Measurements from ENCODE around the gene FRMD4A. TPM values are rescaled to one million over a fixed set of nuclear protein-coding genes. Genes with fewer than 3 reads are reported as not detected.
A peak's percentile ranks its signal among the peaks of the same experiment; 100 is the strongest.
"Not testable (repeated sequence)": the region's sequence is repeated elsewhere in the genome, so short reads cannot be mapped to it uniquely, and the experiment has no call there.

FRMD4A gene
- total RNA-seq, 2 experiments from 2014 or later, result 3.1 to 3.7 TPM

- peaks cover 0 to 2% of the 10 kb centered on the region in 2 experiments for H3K27me3 ChIP-seq (ENCODE audit: control insufficient read depth in 1 of 2, insufficient read depth in 2 of 2, low read length in 2 of 2)
- ChIA-PET POLR2A (no interaction called here), CTCF (no interaction called here)
- H3K36me3 ChIP-seq (ENCODE audit: insufficient read depth, low read length), result no peaks in the 10 kb centered on the region
- peaks cover 6% of the 10 kb centered on the region for H3K4me1 Mint-ChIP-seq (ENCODE audit: low read depth)
- TF ChIP-seq CTCF (IDR thresholded peaks at IDR 0.05), result no peak
- no peaks in the 10 kb centered on the region for H3K4me1 ChIP-seq (ENCODE audit: insufficient read depth, low read length)
- no peak overlapping the region for H3K4me3 ChIP-seq (ENCODE audit: low read length)
- no peak for ATAC-seq (ENCODE audit: poor library complexity)
- H3K9me3 ChIP-seq (ENCODE audit: control insufficient read depth in 1 of 2, insufficient read depth in 1 of 2, low read length in 2 of 2), result no peaks in the 10 kb centered on the region
- H3K27me3 Mint-ChIP-seq, result peaks cover 61% of the 10 kb centered on the region
- peak in 2 of 14 experiments; percentile 1 to 16 for DNase-seq
- intact Hi-C loops (cut with DNase I, micrococcal nuclease), result no loop called here
- H3K27ac ChIP-seq (ENCODE audit: low read depth in 1 of 2, low read length in 2 of 2), result no peak overlapping the region
- no peak overlapping the region for H3K4me3 Mint-ChIP-seq
- H3K27ac Mint-ChIP-seq, result no peak overlapping the region
- H3K9me3 Mint-ChIP-seq, result peaks cover 2% of the 10 kb centered on the region
- H3K36me3 Mint-ChIP-seq (ENCODE audit: low read depth), result no peaks in the 10 kb centered on the region
These were observed 90.2 kb downstream of the FRMD4A start for GRCh38 chr10:14240253-14241189.

- H3K27me3 Mint-ChIP-seq, result peaks cover 69% of the 10 kb centered on the region
- H3K4me1 ChIP-seq (ENCODE audit: insufficient read depth, low read length); H3K27ac ChIP-seq (ENCODE audit: low read depth in 1 of 2, low read length in 2 of 2); DNase-seq; H3K27ac Mint-ChIP-seq; H3K36me3 ChIP-seq (ENCODE audit: insufficient read depth, low read length); H3K9me3 Mint-ChIP-seq; H3K4me3 ChIP-seq (ENCODE audit: low read length); intact Hi-C loops (cut with DNase I, micrococcal nuclease); H3K27me3 ChIP-seq (ENCODE audit: control insufficient read depth in 1 of 2, insufficient read depth in 2 of 2, low read length in 2 of 2); H3K9me3 ChIP-seq (ENCODE audit: control insufficient read depth in 1 of 2, insufficient read depth in 1 of 2, low read length in 2 of 2); ATAC-seq (ENCODE audit: poor library complexity); H3K4me1 Mint-ChIP-seq (ENCODE audit: low read depth); H3K36me3 Mint-ChIP-seq (ENCODE audit: low read depth); CTCF ChIA-PET; H3K4me3 Mint-ChIP-seq; POLR2A ChIA-PET: not testable (repeated sequence)
These were observed 92.1 kb downstream of the FRMD4A start for GRCh38 chr10:14238659-14239058.

- Histone ChIP-seq H3K4me3 (ENCODE audit: low read length) (no peak overlapping the region), H3K27me3 (ENCODE audit: control insufficient read depth in 1 of 2, insufficient read depth in 2 of 2, low read length in 2 of 2) (peaks cover 0 to 2% of the 10 kb centered on the region in 2 experiments), H3K4me1 (ENCODE audit: insufficient read depth, low read length) (no peaks in the 10 kb centered on the region), H3K36me3 (ENCODE audit: insufficient read depth, low read length) (no peaks in the 10 kb centered on the region), H3K9me3 (ENCODE audit: control insufficient read depth in 1 of 2, insufficient read depth in 1 of 2, low read length in 2 of 2) (no peaks in the 10 kb centered on the region), H3K27ac (ENCODE audit: low read depth in 1 of 2, low read length in 2 of 2) (no peak overlapping the region)
- POLR2A ChIA-PET, result no interaction called here
- no peak for TF ChIP-seq CTCF (IDR thresholded peaks at IDR 0.05)
- intact Hi-C loops (cut with DNase I, micrococcal nuclease), result no loop called here
- Mint-ChIP-seq H3K4me1 (ENCODE audit: low read depth) (peaks cover 13% of the 10 kb centered on the region), H3K27ac (no peak overlapping the region), H3K4me3 (no peak overlapping the region), H3K36me3 (ENCODE audit: low read depth) (no peaks in the 10 kb centered on the region), H3K27me3 (peaks cover 58% of the 10 kb centered on the region), H3K9me3 (no peaks in the 10 kb centered on the region)
- no peak for ATAC-seq (ENCODE audit: poor library complexity)
- CTCF ChIA-PET, result no interaction called here
- no peak for DNase-seq
These were observed 94.4 kb downstream of the FRMD4A start for GRCh38 chr10:14236341-14236740.
